Stimulated activated naive CD8-positive, alpha-beta T cell treated with anti-CD3 and anti-CD28 coated beads, Interleukin-15, Interleukin-2, amounts not matched to agents 100 ng/mL and 50 ng/mL, for 24 hours (primary cell): ENCODE results near the gene OR10A6.

Experiments used
- H3K27ac Mint-ChIP-seq: one replicate; pipeline ENCODE4 v1.8.0; 2021; ENCODE audit warnings: mild to moderate bottlenecking, mixed read lengths
- H3K27me3 Mint-ChIP-seq: one replicate; pipeline ENCODE4 v1.8.0; 2021; ENCODE audit warnings: mixed read lengths
- H3K36me3 Mint-ChIP-seq: one replicate; pipeline ENCODE4 v1.8.0; 2021; ENCODE audit warnings: low read depth, mixed read lengths
- H3K4me1 Mint-ChIP-seq: one replicate; pipeline ENCODE4 v1.8.0; 2021; ENCODE audit warnings: low read depth, mixed read lengths
- H3K4me3 Mint-ChIP-seq: one replicate; pipeline ENCODE4 v1.8.0; 2021; ENCODE audit warnings: mild to moderate bottlenecking, mixed read lengths
- H3K9me3 Mint-ChIP-seq: one replicate; pipeline ENCODE4 v1.8.0; 2021; ENCODE audit warnings: mixed read lengths

Gene OR10A6

GRCh38 chr11:7941608-7942007 is 10.5 kb upstream of the OR10A6 start, which contains the start of gene OR10A3:
TSS of gene OR10A3 (minus strand) at chr11:7941708. CDS start at chr11:7939520, 2,188 bp downstream.
- no peaks in the 10 kb centered on the region for H3K4me1 Mint-ChIP-seq
- H3K36me3 Mint-ChIP-seq: no peaks in the 10 kb centered on the region
- H3K9me3 Mint-ChIP-seq: peaks cover 17% of the 10 kb centered on the region
- peaks cover 12% of the 10 kb centered on the region for H3K27me3 Mint-ChIP-seq
- H3K27ac Mint-ChIP-seq: no peak within 1 kb of the TSS
- no peak within 1 kb of the TSS for H3K4me3 Mint-ChIP-seq

- peaks cover 16% of the 10 kb centered on the region for H3K27me3 Mint-ChIP-seq
- no peak overlapping the region for H3K4me3 Mint-ChIP-seq
- H3K27ac Mint-ChIP-seq: no peak overlapping the region
- H3K9me3 Mint-ChIP-seq: peaks cover 17% of the 10 kb centered on the region
- H3K4me1 Mint-ChIP-seq: no peaks in the 10 kb centered on the region
- H3K36me3 Mint-ChIP-seq: no peaks in the 10 kb centered on the region
Measured at GRCh38 chr11:7941146-7941545, 10.1 kb upstream of the OR10A6 start.

- no peaks in the 10 kb centered on the region for H3K4me1 Mint-ChIP-seq
- peaks cover 32% of the 10 kb centered on the region for H3K27me3 Mint-ChIP-seq
- no peak overlapping the region for H3K27ac Mint-ChIP-seq
Measured at GRCh38 chr11:7936615-7937014, 5.5 kb upstream of the OR10A6 start.

DNA sequence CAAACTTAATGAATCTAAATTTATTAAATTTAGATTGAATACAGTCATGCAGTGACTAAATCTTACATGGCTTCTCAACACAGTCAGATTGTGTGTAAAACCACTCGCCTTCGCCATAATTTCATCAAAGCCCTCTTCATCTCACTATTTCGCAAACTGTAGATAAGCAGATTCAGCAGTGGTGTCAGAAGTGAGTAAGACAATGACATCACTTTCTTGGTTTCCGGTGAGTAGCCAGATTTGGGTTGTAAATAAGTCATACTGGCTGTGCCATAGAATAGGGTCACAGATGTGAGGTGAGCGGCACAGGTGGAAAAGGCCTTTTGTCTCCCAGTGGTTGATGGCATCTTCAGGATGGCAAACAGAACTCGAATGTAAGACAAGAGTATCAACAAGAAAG is 3.4 kb downstream of the OR10A6 start:
- Mint-ChIP-seq H3K27ac (no peak overlapping the region), H3K4me3 (no peak overlapping the region), H3K27me3 (peaks cover 38% of the 10 kb centered on the region), H3K36me3 (no peaks in the 10 kb centered on the region), H3K4me1 (no peaks in the 10 kb centered on the region), H3K9me3 (peaks cover 6% of the 10 kb centered on the region)

More at GRCh38 chr11:7936615-7937014, 5.5 kb upstream of the OR10A6 start:
- peaks cover 4% of the 10 kb centered on the region for H3K9me3 Mint-ChIP-seq
- no peaks in the 10 kb centered on the region for H3K36me3 Mint-ChIP-seq
- no peak overlapping the region for H3K4me3 Mint-ChIP-seq

GRCh38 chr11:7924536-7924935 is 6.5 kb downstream of the OR10A6 start:
- Mint-ChIP-seq H3K4me1 (no peaks in the 10 kb centered on the region), H3K36me3 (no peaks in the 10 kb centered on the region), H3K4me3 (no peak overlapping the region), H3K27me3 (peaks cover 25% of the 10 kb centered on the region), H3K9me3 (peaks cover 6% of the 10 kb centered on the region), H3K27ac (no peak overlapping the region)

GRCh38 chr11:7918141-7918540 is 12.9 kb downstream of the OR10A6 start:
- H3K27ac Mint-ChIP-seq: no peak overlapping the region
- no peaks in the 10 kb centered on the region for H3K4me1 Mint-ChIP-seq
- no peak overlapping the region for H3K4me3 Mint-ChIP-seq
- no peaks in the 10 kb centered on the region for H3K36me3 Mint-ChIP-seq
- no peaks in the 10 kb centered on the region for H3K27me3 Mint-ChIP-seq
- H3K9me3 Mint-ChIP-seq: no peaks in the 10 kb centered on the region

- Mint-ChIP-seq H3K36me3 (no peaks in the 10 kb centered on the region), H3K4me3 (no peak overlapping the region), H3K27ac (no peak overlapping the region), H3K9me3 (no peaks in the 10 kb centered on the region), H3K4me1 (no peaks in the 10 kb centered on the region), H3K27me3 (peaks cover 23% of the 10 kb centered on the region)
Measured at GRCh38 chr11:7911011-7911410, 20.1 kb downstream of the OR10A6 start.

GRCh38 chr11:7910286-7910788 is 20.7 kb downstream of the OR10A6 start:
- Mint-ChIP-seq H3K36me3 (no peaks in the 10 kb centered on the region), H3K9me3 (no peaks in the 10 kb centered on the region), H3K27ac (no peak overlapping the region), H3K27me3 (peaks cover 23% of the 10 kb centered on the region), H3K4me1 (no peaks in the 10 kb centered on the region), H3K4me3 (no peak overlapping the region)

- Mint-ChIP-seq H3K4me1 (no peaks in the 10 kb centered on the region), H3K36me3 (no peaks in the 10 kb centered on the region), H3K27me3 (peaks cover 23% of the 10 kb centered on the region), H3K4me3 (no peak overlapping the region), H3K9me3 (no peaks in the 10 kb centered on the region), H3K27ac (no peak overlapping the region)
Measured at GRCh38 chr11:7909585-7910285, 21.3 kb downstream of the OR10A6 start.

DNA sequence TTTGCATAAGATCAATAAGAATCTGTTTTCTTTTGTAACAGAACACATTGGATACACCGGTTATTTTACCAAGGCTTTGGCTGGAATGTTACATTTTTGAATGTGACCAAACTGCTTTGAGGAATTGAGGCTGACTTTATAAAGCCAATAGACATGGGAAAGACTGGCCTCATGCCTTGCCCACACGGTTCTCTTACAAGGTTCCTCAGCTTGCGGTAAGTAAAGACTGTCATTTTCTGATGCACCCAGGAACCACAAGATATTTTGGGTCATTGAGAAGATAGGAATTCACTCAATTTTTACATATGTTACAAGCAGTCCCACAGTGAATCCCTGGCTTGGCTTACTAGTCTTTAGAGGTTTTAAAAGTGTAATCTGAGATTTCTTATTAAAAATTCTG is 23.9 kb downstream of the OR10A6 start:
- peaks cover 33% of the 10 kb centered on the region for H3K27me3 Mint-ChIP-seq
- no peak overlapping the region for H3K27ac Mint-ChIP-seq
- no peaks in the 10 kb centered on the region for H3K9me3 Mint-ChIP-seq
- no peaks in the 10 kb centered on the region for H3K36me3 Mint-ChIP-seq
- H3K4me3 Mint-ChIP-seq: no peak overlapping the region
- no peaks in the 10 kb centered on the region for H3K4me1 Mint-ChIP-seq

DNA sequence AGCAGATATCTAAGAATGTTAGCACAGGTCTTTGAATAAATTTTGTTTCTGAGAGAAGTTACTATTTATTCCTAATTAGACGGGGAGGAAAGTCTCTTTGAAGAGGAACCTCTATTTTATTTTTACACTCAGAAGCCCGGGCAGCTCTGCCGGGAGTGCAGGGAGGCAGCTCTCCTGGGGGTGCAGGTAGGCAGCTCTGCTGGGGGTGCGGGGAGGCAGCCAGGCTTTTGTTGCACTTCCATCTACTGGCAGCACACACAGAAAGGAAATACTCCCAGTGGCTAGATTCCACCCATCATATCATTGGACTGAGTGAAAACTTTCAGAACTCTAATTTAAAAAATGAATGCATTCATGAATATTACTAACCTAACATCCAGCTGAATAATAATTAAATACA is 24.6 kb downstream of the OR10A6 start:
- Mint-ChIP-seq H3K27me3 (peaks cover 27% of the 10 kb centered on the region), H3K4me1 (no peaks in the 10 kb centered on the region)

GRCh38 chr11:7905961-7906429 is 25.1 kb downstream of the OR10A6 start:
- Mint-ChIP-seq H3K4me3 (no peak overlapping the region), H3K36me3 (no peaks in the 10 kb centered on the region), H3K27ac (no peak overlapping the region), H3K27me3 (peaks cover 24% of the 10 kb centered on the region), H3K4me1 (no peaks in the 10 kb centered on the region), H3K9me3 (no peaks in the 10 kb centered on the region)

More for the DNA sequence above, 24.6 kb downstream of the OR10A6 start:
- H3K9me3 Mint-ChIP-seq: no peaks in the 10 kb centered on the region
- no peak overlapping the region for H3K4me3 Mint-ChIP-seq
- H3K27ac Mint-ChIP-seq: no peak overlapping the region
- no peaks in the 10 kb centered on the region for H3K36me3 Mint-ChIP-seq

GRCh38 chr11:7905549-7905948 is 25.5 kb downstream of the OR10A6 start:
- H3K4me3 Mint-ChIP-seq: no peak overlapping the region
- no peaks in the 10 kb centered on the region for H3K9me3 Mint-ChIP-seq
- H3K27ac Mint-ChIP-seq: no peak overlapping the region
- no peaks in the 10 kb centered on the region for H3K4me1 Mint-ChIP-seq
- H3K36me3 Mint-ChIP-seq: no peaks in the 10 kb centered on the region
- peaks cover 24% of the 10 kb centered on the region for H3K27me3 Mint-ChIP-seq

DNA sequence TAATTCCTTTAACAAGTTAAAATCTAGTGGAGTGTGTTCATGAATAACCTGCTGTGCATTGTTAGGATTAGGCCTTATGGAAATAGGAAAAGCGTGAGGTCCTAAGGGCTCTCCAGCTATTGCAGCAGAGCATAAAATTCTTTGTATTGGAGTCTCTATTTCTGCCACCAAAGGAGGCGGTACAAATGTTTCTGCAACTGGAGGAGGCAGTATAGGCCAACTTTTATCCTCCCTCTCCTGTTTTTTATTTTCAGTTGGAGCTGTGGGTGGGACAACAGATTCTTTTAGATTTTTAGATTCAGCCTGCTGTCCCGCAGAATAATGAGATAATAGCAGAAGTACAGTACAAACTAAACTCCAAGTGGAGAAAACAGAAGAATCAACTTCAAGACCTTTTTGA is 26.2 kb downstream of the OR10A6 start:
- no peaks in the 10 kb centered on the region for H3K4me1 Mint-ChIP-seq
- H3K27ac Mint-ChIP-seq: no peak overlapping the region
- no peaks in the 10 kb centered on the region for H3K9me3 Mint-ChIP-seq
- H3K27me3 Mint-ChIP-seq: peaks cover 20% of the 10 kb centered on the region
- H3K4me3 Mint-ChIP-seq: no peak overlapping the region
- H3K36me3 Mint-ChIP-seq: no peaks in the 10 kb centered on the region

DNA sequence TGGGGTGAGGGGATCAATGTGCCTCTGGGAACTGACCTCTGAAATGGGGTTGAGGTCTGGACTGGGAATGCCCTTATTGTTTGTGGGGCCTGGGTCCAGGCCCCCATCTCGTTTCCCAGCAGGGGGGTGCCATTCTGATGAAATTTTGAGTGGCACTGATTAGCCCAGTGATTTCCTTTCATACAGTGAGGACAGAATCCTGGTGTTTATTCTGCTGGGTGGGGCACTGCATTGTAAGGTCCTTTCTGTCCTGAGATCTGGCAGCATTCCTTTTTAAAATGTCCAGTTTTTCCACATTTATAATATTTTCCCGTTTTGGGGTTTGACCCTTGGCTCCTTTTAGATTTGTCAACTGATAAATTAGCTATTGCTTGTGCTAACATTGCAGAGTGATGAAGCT is 27.1 kb downstream of the OR10A6 start:
- no peaks in the 10 kb centered on the region for H3K36me3 Mint-ChIP-seq
- no peaks in the 10 kb centered on the region for H3K9me3 Mint-ChIP-seq
- no peak overlapping the region for H3K27ac Mint-ChIP-seq
- peaks cover 17% of the 10 kb centered on the region for H3K27me3 Mint-ChIP-seq
- H3K4me3 Mint-ChIP-seq: no peak overlapping the region
- no peaks in the 10 kb centered on the region for H3K4me1 Mint-ChIP-seq
